Adrenal gland (tissue), 12 donors: ENCODE measurements around the gene SMIM33. TPM values are rescaled to one million over a fixed set of nuclear protein-coding genes. Genes with fewer than 3 reads are reported as not detected.

ENCODE experiments used
- DNase-seq, 7 donors: peaks; one replicate each; pipeline ENCODE4 v3.0.0-alpha.2; 2019 to 2020
- H3K27ac ChIP-seq, 5 donors: fragments of 200-600 bp; sonication (generic) in 4 of 5; 1 replicate in 3 of 5; 2 replicates in 2 of 5; pipeline versions ENCODE4 v1.5.1 to v1.8.0; 2016 to 2020; ENCODE audit warnings: mild to moderate bottlenecking in 1 of 5
- H3K27me3 ChIP-seq: fragments of 200-600 bp; 2 replicates; pipeline ENCODE4 v1.8.0; 2021
- H3K36me3 ChIP-seq, 2 donors: fragments of 200-600 bp; replicated peaks in 1 of 2; 1 replicate in 1 of 2; 2 replicates in 1 of 2; pipeline versions ENCODE4 v1.5.1 to v1.8.0; 2018 to 2022
- H3K4me1 ChIP-seq, 2 donors: fragments of 200-600 bp; replicated peaks in 1 of 2; 1 replicate in 1 of 2; 2 replicates in 1 of 2; pipeline versions ENCODE4 v1.5.1 to v1.8.0; 2018 to 2021
- H3K4me3 ChIP-seq, 4 donors: fragments of 200-600 bp; sonication (generic) in 3 of 4; one replicate each; pipeline ENCODE4 v1.5.1; 2016 to 2018
- H3K9me3 ChIP-seq, 3 donors: fragments of 200-600 bp; sonication (generic) in 1 of 3; replicated peaks in 1 of 3; 1 replicate in 2 of 3; 2 replicates in 1 of 3; pipeline versions ENCODE4 v1.5.1 to v1.8.0; 2016 to 2021
- CTCF ChIP-seq, 6 experiments: fragments of 450-650 bp in 4 of 6; fragments of 200-600 bp in 2 of 6; sonication (generic) in 1 of 6; IDR thresholded peaks; 1 replicate in 5 of 6; 2 replicates in 1 of 6; pipeline versions ENCODE4 v1.5.1 to v1.8.0; 2016 to 2021; ENCODE audit warnings: antibody characterized with exemption in 6 of 6, mild to moderate bottlenecking in 2 of 6, moderate library complexity in 1 of 6
- POLR2A ChIP-seq, 2 donors: fragments of 450-650 bp; IDR thresholded peaks; one replicate each; pipeline ENCODE4 v1.6.1; 2017; ENCODE audit warnings: antibody characterized with exemption in 2 of 2, mild to moderate bottlenecking in 2 of 2, moderate library complexity in 1 of 2
- WGBS, 4 donors: extraction: QIAGEN DNeasy Blood & Tissue Kit in 2 of 4; methylation state at CpG; one replicate each; pipeline versions ENCODE4 v1.1.5 to v1.1.7; 2013 to 2017; 5-methylcytosine and 5-hydroxymethylcytosine counted together
- intact Hi-C, 2 donors: fragments of 100-400 bp; cut with DNase I; formaldehyde crosslinking; loops; one replicate each; pipeline versions ENCODE4 v1.14.1 to v1.15.0; 2022 to 2023
- polyA plus RNA-seq, 3 donors: library from polyadenylated mRNA; stranded (reverse); fragments of 200-250 nt in 2 of 3; fragments of 350-450 nt in 1 of 3; fragmentation: Illumina TruSeq in 1 of 3; extraction: RNeasy Lipid Tissue Mini Kit (QIAGEN cat#74804) in 1 of 3; gene quantifications; one replicate each; pipeline ENCODE4 v1.2.3, GENCODE V29; 2013 to 2014
- total RNA-seq, 9 donors: library from RNA; depleted of rRNA in 4 of 9; stranded (reverse); fragments of >200 nt in 4 of 9; fragments of 120-200 nt in 1 of 9; fragmentation: NEBNext Ultra II Directional in 1 of 9; extraction: Animal tissue kit (Norgen Biotek cat#: 25700) in 1 of 9; gene quantifications; one replicate each; pipeline versions ENCODE4 v1.1.0 to v1.2.4, GENCODE V29; 2013 to 2023
- donor health status: healthy with polysubstance abuse.
- donor health status: Bipolar disorder and iron deficiency.
- donor health status: DM: yes; HTN: yes; CAD: no.
- donor health status: DM: no; HTN: no; CAD: no.
- donor health status: DM: no; HTN: no; CAD: no.
- donor health status: DM: yes; HTN: yes; CAD: no.

The SMIM33 gene
- total and polyA plus RNA-seq, 12 donors = not detected

GRCh38 chr5:139430015-139430414 is 40.8 kb upstream of the SMIM33 start:
- H3K36me3 ChIP-seq = peaks cover 0 to 15% of the 10 kb centered on the region in 2 donors
- WGBS, 4 donors = 87 to 99% (median 88%) methylated on average over 2 of the region's 2 CpGs
- no peaks in the 10 kb centered on the region for H3K4me1 ChIP-seq
- no peak overlapping the region for H3K27ac ChIP-seq
- TF ChIP-seq CTCF (IDR thresholded peaks at IDR 0.05) = no peak
- no peak for TF ChIP-seq POLR2A (IDR thresholded peaks at IDR 0.05)
- H3K27me3 ChIP-seq = no peaks in the 10 kb centered on the region
- H3K4me3 ChIP-seq = no peak overlapping the region
- no peak for DNase-seq
- intact Hi-C loops = no loop called here
- H3K9me3 ChIP-seq = no peaks in the 10 kb centered on the region

DNA sequence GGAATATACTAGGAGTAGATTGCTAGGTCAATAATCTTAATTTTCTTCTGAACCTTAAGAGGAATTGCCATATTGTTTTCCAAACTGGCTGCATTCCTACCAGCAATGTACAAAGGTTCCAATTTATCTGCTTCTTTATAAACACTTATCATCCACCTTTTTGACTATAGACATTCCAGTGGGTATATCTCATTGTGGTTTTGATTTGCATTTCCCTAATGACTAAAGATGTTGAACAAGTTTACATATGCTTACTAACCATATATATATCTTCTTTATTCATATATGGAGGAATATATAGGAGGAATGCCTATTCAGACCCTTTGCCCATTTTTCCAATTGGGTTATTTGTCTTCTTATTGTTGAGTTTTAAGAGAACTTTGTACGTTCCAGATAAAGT is 39.1 kb upstream of the SMIM33 start:
- no peaks in the 10 kb centered on the region for H3K9me3 ChIP-seq
- H3K4me1 ChIP-seq = no peaks in the 10 kb centered on the region
- intact Hi-C loops = no loop called here
- no peak overlapping the region for H3K4me3 ChIP-seq
- no peak overlapping the region for H3K27ac ChIP-seq
- no peak for TF ChIP-seq CTCF (IDR thresholded peaks at IDR 0.05)
- no peak for TF ChIP-seq POLR2A (IDR thresholded peaks at IDR 0.05)
- no peak for DNase-seq
- H3K27me3 ChIP-seq = no peaks in the 10 kb centered on the region
- WGBS, 4 donors = 76 to 91% (median 82%) methylated on average over 1 of the region's 1 CpG
- no peaks in the 10 kb centered on the region for H3K36me3 ChIP-seq

GRCh38 chr5:139435676-139436075 is 35.1 kb upstream of the SMIM33 start:
- intact Hi-C loops = no loop called here

GRCh38 chr5:139438707-139439012 is 32.1 kb upstream of the SMIM33 start:
- Histone ChIP-seq H3K27ac (peak overlapping the region in 2 of 5 donors; percentile 93 to 96), H3K4me1 (peaks cover 0 to 15% of the 10 kb centered on the region in 2 donors), H3K27me3 (no peaks in the 10 kb centered on the region), H3K4me3 (peak overlapping the region in 2 of 4 donors; percentile 69 to 79), H3K36me3 (no peaks in the 10 kb centered on the region), H3K9me3 (no peaks in the 10 kb centered on the region)
- intact Hi-C loops = no loop called here
- TF ChIP-seq CTCF (IDR thresholded peaks at IDR 0.05) (no peak), POLR2A (IDR thresholded peaks at IDR 0.05) (no peak)
- 18 to 23% (median 20%) methylated on average over 8 of the region's 8 CpGs for WGBS, 4 donors
- no peak for DNase-seq

More at GRCh38 chr5:139435676-139436075, 35.1 kb upstream of the SMIM33 start:
- Histone ChIP-seq H3K4me3 (no peak overlapping the region), H3K36me3 (no peaks in the 10 kb centered on the region), H3K9me3 (no peaks in the 10 kb centered on the region), H3K27ac (no peak overlapping the region), H3K27me3 (no peaks in the 10 kb centered on the region), H3K4me1 (peaks cover 0 to 14% of the 10 kb centered on the region in 2 donors)
- WGBS, 4 donors = 96% methylated on average over 3 of the region's 3 CpGs
- TF ChIP-seq CTCF (IDR thresholded peaks at IDR 0.05) (no peak), POLR2A (IDR thresholded peaks at IDR 0.05) (no peak)
- DNase-seq = peak in 1 of 7 donors; percentile 44
